Common myeloid progenitor, CD34-positive (primary cell): ENCODE data around the gene TMEM88.

Source experiments
- CTCF ChIA-PET: fragments of 350-600 bp; sonication (Branson Sonifier 250); formaldehyde crosslinking; loops from one replicate; lab custom pipeline; 2021; ENCODE audit warnings: antibody characterized with exemption; lab: Charles Lee
- POLR2A ChIA-PET: fragments of 350-600 bp; sonication (Branson Sonifier 250); formaldehyde crosslinking; loops from one replicate; lab custom pipeline; 2021; ENCODE audit warnings: antibody characterized with exemption; lab: Charles Lee
- DNase-seq, 3 donors: peaks; one replicate each; pipeline versions ENCODE4 v3.0.0 to v3.0.0-alpha.2; 2013
- H3K27ac ChIP-seq, 2 experiments: 1 replicate in 1 of 2; 2 replicates in 1 of 2; pipeline ENCODE4 v1.7.0; 2013; ENCODE audit warnings: inconsistent platforms in 2 of 2, low read length in 2 of 2, mild to moderate bottlenecking in 2 of 2, low read depth in 1 of 2, moderate library complexity in 1 of 2; ENCODE audit not compliant: severe bottlenecking in 2 of 2, insufficient read depth in 1 of 2, poor library complexity in 1 of 2
- H3K27me3 ChIP-seq, 5 experiments: replicated peaks in 2 of 5; 1 replicate in 3 of 5; 2 replicates in 2 of 5; pipeline versions ENCODE4 v1.6.1 to v1.7.0; 2013; ENCODE audit warnings: low read length in 4 of 5, mild to moderate bottlenecking in 2 of 5, moderate library complexity in 2 of 5, inconsistent platforms in 1 of 5; ENCODE audit not compliant: insufficient read depth in 5 of 5, control insufficient read depth in 4 of 5
- H3K36me3 ChIP-seq, 4 experiments: 1 replicate in 2 of 4; 2 replicates in 2 of 4; pipeline versions ENCODE4 v1.6.1 to v1.7.0; 2013; ENCODE audit warnings: low read length in 3 of 4, control low read depth in 1 of 4, mild to moderate bottlenecking in 1 of 4; ENCODE audit not compliant: control insufficient read depth in 4 of 4, insufficient read depth in 4 of 4
- H3K4me1 ChIP-seq, 4 experiments: 1 replicate in 3 of 4; 2 replicates in 1 of 4; pipeline versions ENCODE4 v1.6.1 to v1.7.1; 2013; ENCODE audit warnings: low read length in 3 of 4, mild to moderate bottlenecking in 3 of 4, control low read depth in 1 of 4, inconsistent platforms in 1 of 4, moderate library complexity in 1 of 4; ENCODE audit not compliant: control insufficient read depth in 4 of 4, insufficient read depth in 4 of 4; ENCODE audit errors: control extremely low read depth in 1 of 4
- H3K4me3 ChIP-seq, 7 experiments: 1 replicate in 4 of 7; 2 replicates in 3 of 7; pipeline versions ENCODE4 v1.5.1 to v1.7.0; 2013; ENCODE audit warnings: mild to moderate bottlenecking in 7 of 7, low read length in 6 of 7, moderate library complexity in 6 of 7, inconsistent platforms in 2 of 7, low read depth in 2 of 7, control low read depth in 1 of 7; ENCODE audit not compliant: insufficient read depth in 4 of 7, control insufficient read depth in 1 of 7; ENCODE audit errors: extremely low read depth in 1 of 7
- H3K9me3 ChIP-seq, 5 experiments: 1 replicate in 4 of 5; 2 replicates in 1 of 5; pipeline versions ENCODE4 v1.6.1 to v1.7.1; 2013; ENCODE audit warnings: low read length in 4 of 5, mild to moderate bottlenecking in 2 of 5, inconsistent platforms in 1 of 5, low read depth in 1 of 5, moderate library complexity in 1 of 5; ENCODE audit not compliant: control insufficient read depth in 4 of 5, insufficient read depth in 2 of 5; ENCODE audit errors: control extremely low read depth in 1 of 5
- WGBS: methylation state at CpG from one replicate; pipeline ENCODE4 v1.1.5; 2013; ENCODE audit not compliant: insufficient coverage; 5-methylcytosine and 5-hydroxymethylcytosine counted together

The TMEM88 gene

GRCh38 chr17:7832431-7832830 lies 22.4 kb upstream of the TMEM88 start:
- no peak for DNase-seq
- Histone ChIP-seq H3K4me3 (no peak overlapping the region), H3K27ac (no peak overlapping the region), H3K4me1 (peaks cover 6 to 38% (median 28%) of the 10 kb centered on the region in 4 experiments), H3K36me3 (no peaks in the 10 kb centered on the region), H3K27me3 (no peaks in the 10 kb centered on the region), H3K9me3 (no peaks in the 10 kb centered on the region)
- ChIA-PET POLR2A (interaction anchor here (2.7 to 5.0 kb wide), 2 partner anchors 10 to 18 kb away, joined by 15 to 28 read pairs; no protein-coding TSS in a partner anchor), CTCF (interaction anchor here (1.0 to 5.6 kb wide), 12 partner anchors 8 to 225 kb away, joined by 3 to 34 read pairs (median 11); no protein-coding TSS in a partner anchor)
- WGBS, result 88% methylated on average over 10 of the region's 10 CpGs

GRCh38 chr17:7833011-7833794 lies 21.7 kb upstream of the TMEM88 start:
- CTCF ChIA-PET, result interaction anchor here (0.6 to 5.6 kb wide), 16 partner anchors 9 to 227 kb away, joined by 3 to 34 read pairs (median 4); no protein-coding TSS in a partner anchor
- DNase-seq, result no peak
- WGBS, result 62% methylated on average over 16 of the region's 19 CpGs
- Histone ChIP-seq H3K27ac (no peak overlapping the region), H3K9me3 (no peaks in the 10 kb centered on the region), H3K36me3 (no peaks in the 10 kb centered on the region), H3K4me1 (peaks cover 11 to 43% (median 33%) of the 10 kb centered on the region in 4 experiments), H3K4me3 (peak overlapping the region in 6 of 7 experiments; percentile 70 to 92 (median 84)), H3K27me3 (no peaks in the 10 kb centered on the region)
- POLR2A ChIA-PET, result interaction anchor here (0.7 to 5.0 kb wide), 5 partner anchors 9 to 24 kb away, joined by 3 to 28 read pairs (median 4); partner anchors contain the start of gene NAA38

DNA sequence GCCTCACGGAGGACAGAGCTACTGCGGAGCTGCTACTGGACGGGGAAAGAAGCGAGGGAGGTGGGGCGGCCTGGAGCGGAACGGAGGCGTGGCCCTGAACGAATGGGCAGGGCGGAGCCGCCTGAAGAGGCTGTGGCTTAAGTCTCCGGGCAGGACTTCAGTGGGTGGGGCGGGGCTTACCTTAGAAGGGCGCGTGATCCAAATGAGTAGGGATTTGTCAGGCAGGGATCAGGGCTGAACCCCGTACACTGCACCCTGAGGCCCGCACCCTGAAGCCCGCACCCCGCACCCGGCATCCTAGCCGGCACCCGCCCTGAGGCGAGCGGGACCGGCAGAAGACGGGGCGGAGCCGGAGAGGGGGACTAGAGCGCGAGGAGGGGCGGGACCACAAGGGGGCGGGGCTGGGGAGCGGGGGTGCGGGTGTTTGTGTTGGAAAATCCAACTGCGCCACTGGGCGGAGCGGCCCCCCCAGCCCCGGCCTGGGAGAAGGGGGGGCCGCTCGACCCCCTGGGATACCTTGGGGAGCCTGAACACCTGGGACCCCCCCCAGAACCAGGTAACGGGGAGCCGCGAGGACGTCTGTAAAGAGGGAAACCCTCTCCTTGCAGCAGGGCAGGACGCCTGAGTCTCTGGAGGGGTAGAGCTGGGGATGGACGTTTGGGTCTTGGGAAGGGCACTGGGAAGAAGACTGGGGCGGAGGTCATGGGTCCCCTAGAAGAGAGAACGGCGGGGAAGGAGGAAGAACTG lies 20.9 kb upstream of the TMEM88 start, which contains the start of gene KDM6B:
Gene KDM6B (plus strand): TSS at position 423 of the 747 bp plus-strand sequence. CDS start 11,338 bp downstream, outside the sequence.
- Histone ChIP-seq H3K4me3 (peak within 1 kb of the TSS; percentile 67 to 92 (median 82)), H3K27ac (peak within 1 kb of the TSS; percentile 98 to 99), H3K4me1 (peaks cover 11 to 49% (median 40%) of the 10 kb centered on the region in 4 experiments), H3K36me3 (no peaks in the 10 kb centered on the region), H3K27me3 (no peaks in the 10 kb centered on the region), H3K9me3 (no peaks in the 10 kb centered on the region)
- ChIA-PET POLR2A (interaction anchor here (0.7 to 5.0 kb wide), 6 partner anchors 9 to 23 kb away, joined by 3 to 28 read pairs (median 5); partner anchors contain the start of gene NAA38), CTCF (interaction anchor here (0.6 to 5.6 kb wide), 18 partner anchors 10 to 226 kb away, joined by 3 to 34 read pairs (median 4); partner anchors contain the start of genes CYB5D1 and NAA38)
- 0% methylated on average over 11 of the region's 49 CpGs for WGBS
- DNase-seq, result peak; percentile 88 to 95 (median 94)

- CTCF ChIA-PET, result interaction anchor here (0.6 to 5.6 kb wide), 10 partner anchors 10 to 91 kb away, joined by 3 to 34 read pairs (median 13); partner anchors contain the start of genes CYB5D1 and NAA38
- Histone ChIP-seq H3K27me3 (no peaks in the 10 kb centered on the region), H3K27ac (peak overlapping the region; percentile 98 to 99), H3K9me3 (no peaks in the 10 kb centered on the region), H3K4me1 (peaks cover 11 to 55% (median 46%) of the 10 kb centered on the region in 4 experiments), H3K36me3 (no peaks in the 10 kb centered on the region), H3K4me3 (peak overlapping the region; percentile 67 to 92 (median 82))
- WGBS, result 0% methylated on average over 12 of the region's 20 CpGs
- POLR2A ChIA-PET, result interaction anchor here (0.7 to 5.0 kb wide), 6 partner anchors 10 to 339 kb away, joined by 3 to 37 read pairs (median 11); partner anchors contain the start of genes CYB5D1 and NAA38
- DNase-seq, result peak in 1 of 3 donors; percentile 40
These were observed 20.3 kb upstream of the TMEM88 start for GRCh38 chr17:7834542-7834956.

DNA sequence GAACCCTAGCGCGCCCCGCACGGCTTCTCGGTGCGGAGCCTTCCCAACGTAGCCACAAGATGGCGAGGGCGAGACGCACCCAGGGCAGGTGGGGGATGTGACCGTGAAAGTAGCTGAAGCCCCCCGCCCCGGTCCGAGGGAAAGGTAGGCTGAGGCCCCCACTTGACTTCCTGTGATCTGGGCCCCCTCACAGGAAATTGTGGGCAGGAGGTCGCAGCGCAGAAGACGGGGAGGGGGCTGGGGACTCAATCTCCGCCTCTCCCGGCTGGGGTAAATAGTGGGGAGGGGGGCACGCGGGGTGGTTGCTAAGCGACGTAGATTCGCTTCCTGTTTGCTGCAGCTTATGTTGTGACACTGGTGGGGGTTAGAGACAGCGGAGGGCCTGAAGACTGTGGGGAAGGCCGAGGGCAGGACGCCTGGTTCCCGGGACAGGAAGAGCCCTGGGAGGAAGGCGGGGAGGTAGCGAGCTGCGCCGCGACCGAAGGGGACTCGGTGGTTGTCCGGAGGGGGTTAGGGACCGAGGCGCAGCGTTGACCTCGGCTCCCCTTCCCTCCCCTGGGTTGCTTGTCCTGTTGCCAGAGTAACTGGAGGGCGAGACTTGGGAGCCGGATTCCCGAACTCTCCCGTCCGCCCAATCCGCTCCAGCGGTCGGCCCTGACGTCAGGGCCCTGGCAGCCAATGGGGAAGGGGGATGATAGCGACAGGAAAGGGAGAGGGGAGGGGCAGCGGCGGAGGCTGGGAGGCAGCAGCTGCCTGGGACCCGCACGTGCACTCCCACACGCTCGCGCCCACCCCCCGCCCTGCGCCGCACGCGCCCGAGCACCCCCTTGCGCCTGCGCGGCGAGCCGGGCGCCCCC lies 19.7 kb upstream of the TMEM88 start:
- Histone ChIP-seq H3K36me3 (peaks cover 0 to 3% (median 1%) of the 10 kb centered on the region in 4 experiments), H3K4me1 (peaks cover 12 to 61% (median 52%) of the 10 kb centered on the region in 4 experiments), H3K27me3 (no peaks in the 10 kb centered on the region), H3K4me3 (peak overlapping the region; percentile 67 to 92 (median 82)), H3K27ac (peak overlapping the region; percentile 98 to 99), H3K9me3 (no peaks in the 10 kb centered on the region)
- ChIA-PET POLR2A (interaction anchor here (0.5 to 5.0 kb wide), 7 partner anchors 9 to 338 kb away, joined by 3 to 37 read pairs (median 6); partner anchors contain the start of genes CYB5D1 and NAA38), CTCF (interaction anchor here (0.6 to 5.6 kb wide), 12 partner anchors 10 to 92 kb away, joined by 3 to 34 read pairs (median 6); partner anchors contain the start of genes CYB5D1 and NAA38)
- 0% methylated on average over 38 of the region's 69 CpGs for WGBS
- DNase-seq, result peak; percentile 98 to 99 (median 99)
